DLD1 (cell line): ENCODE data around the gene EHD4.

Experiments
- in situ Hi-C: cut with HindIII; loops from 2 replicates; pipeline ENCODE4 v1.10.0; 2017; ENCODE audit warnings: low sequenced_read_pairs

The EHD4 gene

DNA sequence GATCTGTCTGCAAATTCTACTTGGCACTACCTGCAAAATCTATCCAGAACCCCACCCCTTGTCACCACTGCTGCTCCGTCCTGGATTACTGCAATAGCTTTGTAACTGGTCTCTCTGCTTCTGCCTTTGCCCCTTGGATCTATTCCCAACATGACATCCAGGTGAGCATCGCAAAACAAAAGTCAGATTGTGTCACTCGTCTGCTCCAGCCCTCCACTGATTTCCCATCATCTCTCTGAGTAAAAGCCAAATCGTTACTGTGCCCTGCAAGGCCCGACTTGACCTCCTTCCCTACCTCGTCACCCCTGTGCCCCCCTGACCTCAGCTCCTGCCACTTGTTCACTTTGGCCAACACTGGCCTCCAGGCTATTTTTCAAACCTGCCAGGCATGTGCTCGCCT is 87.9 kb downstream of the EHD4 start:
- in situ Hi-C loops = loop anchor here (25.0 kb wide), 1 partner anchor 97 kb away; no protein-coding TSS in a partner anchor

DNA sequence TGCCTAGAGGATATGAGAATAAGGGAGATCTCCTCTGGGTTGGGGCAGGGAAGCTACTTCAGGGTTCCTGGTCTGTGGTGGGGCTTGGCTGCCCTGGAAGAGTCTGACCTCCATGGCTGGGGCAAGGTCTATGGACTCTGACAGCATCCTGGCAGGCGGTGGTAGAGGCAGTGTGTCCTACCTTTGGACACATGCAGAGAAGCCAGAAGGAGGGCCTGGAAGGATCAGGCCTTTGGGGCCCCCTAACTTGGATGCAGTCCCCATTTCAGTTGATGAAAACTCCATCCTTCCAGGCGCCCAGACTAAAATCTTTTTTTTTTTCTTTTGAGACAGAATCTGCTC is 88.9 kb downstream of the EHD4 start:
- in situ Hi-C loops = loop anchor here (25.0 kb wide), 1 partner anchor 96 kb away; no protein-coding TSS in a partner anchor

DNA sequence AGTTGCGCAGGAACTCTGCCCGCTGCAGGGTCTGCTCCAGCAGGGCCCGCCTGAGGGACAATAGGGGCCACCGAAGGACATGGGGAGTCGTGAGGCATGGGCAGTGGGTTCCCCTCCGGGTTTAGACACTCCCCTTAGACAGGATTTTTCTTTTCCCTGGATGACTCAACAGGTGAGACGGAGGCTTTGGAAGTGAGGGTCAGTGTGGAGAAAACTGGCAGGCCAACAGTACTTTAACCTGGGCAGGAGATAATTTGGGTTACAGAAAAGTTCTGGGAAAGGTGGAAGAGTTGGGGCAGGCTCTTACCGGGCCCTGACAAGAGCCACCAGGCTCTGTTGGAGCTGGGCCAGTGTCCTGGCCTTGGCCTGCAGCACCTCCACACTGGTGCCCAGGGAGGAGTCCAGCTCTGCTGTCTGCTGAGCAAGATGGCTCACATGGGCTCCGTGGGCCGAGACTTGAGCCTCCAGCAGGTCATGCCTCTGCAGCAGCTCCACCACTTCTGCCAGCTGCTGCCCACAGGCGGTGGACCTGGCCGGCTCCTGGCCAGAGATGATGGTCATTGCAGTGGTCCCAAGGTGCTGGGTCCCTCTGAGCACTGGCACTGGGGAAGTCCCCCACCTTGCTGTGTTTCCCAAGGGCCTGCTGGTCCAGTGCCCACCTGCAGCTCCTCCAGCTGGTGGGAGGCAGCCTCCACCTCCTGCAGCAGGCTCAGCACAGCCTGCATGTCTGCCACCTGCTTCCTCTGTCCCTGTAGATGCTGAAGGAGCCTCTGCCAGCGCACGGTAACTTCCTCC is 89.5 kb downstream of the EHD4 start:
- in situ Hi-C loops = loop anchor here (25.0 kb wide), 1 partner anchor 96 kb away; no protein-coding TSS in a partner anchor

DNA sequence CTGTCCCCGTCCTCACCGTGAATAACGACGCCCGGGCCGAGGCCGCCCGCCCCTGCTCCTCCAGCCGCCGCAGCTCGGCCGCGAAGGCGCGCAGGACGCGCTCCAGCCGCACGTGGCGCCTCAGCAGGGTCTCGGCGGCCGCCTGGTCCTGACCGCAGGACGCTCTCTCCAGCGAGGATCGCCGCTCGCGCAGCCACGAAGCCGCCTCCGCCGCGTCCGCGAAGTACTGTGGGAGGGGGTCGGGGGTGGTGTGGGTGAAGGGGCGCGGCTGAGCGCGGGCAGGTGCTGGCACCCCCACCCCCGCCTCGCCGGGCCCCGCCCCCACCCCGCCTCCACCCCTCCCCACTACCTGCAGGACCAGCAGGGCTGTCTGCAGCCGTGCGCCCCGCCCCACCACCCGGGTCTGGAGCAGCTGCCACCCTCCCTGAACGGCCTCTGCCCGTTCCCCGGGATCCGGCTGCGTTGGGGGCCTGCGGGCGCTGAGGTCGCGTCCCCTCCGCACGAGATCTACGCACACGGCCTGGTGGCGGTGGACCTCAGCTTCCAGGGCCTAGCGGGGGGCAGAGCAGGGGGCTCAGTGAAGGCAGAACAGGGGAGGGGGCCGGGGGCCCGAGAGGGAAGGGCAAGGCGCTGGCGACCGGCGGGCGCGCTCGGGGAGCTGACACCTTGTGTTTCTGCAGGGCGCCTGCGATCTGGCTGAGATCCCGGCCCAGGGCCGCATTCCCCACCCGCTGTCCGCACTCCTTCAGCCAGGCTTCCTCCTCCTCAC is 90.3 kb downstream of the EHD4 start:
- in situ Hi-C loops = loop anchor here (25.0 kb wide), 1 partner anchor 95 kb away; no protein-coding TSS in a partner anchor

DNA sequence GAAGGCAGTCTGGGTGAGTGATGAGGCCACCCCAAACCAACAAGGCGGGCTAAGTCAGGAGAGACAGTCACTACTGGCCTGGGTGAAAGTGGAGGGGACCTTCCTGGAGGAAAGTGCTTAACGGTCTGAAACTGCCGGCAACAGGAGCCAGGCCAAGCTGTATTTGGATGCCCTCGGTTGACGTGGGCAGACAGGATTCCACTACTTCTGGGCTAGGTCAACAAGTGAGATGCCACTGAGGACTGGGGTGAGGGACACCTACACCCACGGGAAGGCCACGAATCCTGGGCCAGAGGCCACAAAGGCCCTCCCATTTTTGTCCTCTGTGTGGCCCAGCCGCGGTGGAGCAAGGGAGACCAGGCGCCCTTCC is 90.8 kb downstream of the EHD4 start:
- in situ Hi-C loops = loop anchor here (25.0 kb wide), 1 partner anchor 94 kb away; no protein-coding TSS in a partner anchor

DNA sequence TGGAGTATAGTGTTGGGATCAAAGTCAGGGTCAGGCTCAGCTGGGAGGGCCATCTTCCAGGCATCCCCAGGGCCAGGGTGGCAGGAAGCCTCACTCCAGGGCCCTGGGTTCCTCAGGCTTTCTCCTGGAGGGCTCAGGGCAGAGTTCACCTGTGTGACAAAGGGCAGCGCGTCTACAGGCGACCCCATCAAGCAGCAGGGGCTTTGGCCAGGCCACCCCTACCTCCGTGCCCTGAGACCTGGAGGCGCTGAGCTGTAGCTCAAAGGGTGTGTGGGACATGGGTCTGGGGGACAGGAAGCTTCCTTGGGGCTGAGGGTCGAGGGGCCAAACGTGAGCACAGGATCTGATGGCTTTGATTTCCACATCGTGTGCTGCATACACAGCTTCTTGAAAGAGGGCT is 91.3 kb downstream of the EHD4 start:
- in situ Hi-C loops = loop anchor here (25.0 kb wide), 1 partner anchor 94 kb away; no protein-coding TSS in a partner anchor

DNA sequence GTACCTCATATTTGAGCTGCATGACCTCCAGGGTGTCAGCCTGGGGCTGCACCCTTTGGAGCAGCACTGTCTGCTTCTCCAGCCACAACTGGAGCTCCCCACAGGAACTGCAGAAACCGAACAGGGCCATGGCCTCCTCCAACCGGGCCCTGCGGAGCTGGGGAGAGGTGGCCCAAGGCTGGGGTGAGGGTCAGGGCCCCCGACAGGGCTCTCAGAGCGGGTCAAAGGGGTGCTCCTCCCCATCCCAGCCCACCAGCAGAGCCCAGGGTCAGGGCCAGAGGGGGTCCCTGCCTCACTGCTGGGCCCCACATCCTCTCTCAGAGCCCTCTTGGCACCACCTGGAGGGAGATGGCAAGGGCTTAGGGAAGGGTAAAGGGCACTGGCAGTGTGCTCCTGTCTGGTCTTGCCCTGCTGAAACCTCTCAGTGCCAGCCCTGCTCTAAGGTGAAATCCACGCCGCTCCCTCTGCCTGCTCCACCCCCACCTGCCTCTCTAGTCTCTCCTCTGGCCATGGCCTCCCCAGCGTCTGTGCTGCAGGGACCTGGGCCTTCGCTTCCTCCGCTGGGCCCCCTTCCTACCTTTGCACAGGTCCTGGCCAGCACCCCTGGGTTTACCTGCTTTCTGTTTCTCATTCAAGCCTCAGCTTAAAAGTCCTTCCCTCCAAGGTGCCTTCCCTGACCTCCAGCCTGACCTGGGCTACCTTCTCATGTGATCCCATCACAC is 92.0 kb downstream of the EHD4 start:
- in situ Hi-C loops = loop anchor here (25.0 kb wide), 1 partner anchor 93 kb away; no protein-coding TSS in a partner anchor

DNA sequence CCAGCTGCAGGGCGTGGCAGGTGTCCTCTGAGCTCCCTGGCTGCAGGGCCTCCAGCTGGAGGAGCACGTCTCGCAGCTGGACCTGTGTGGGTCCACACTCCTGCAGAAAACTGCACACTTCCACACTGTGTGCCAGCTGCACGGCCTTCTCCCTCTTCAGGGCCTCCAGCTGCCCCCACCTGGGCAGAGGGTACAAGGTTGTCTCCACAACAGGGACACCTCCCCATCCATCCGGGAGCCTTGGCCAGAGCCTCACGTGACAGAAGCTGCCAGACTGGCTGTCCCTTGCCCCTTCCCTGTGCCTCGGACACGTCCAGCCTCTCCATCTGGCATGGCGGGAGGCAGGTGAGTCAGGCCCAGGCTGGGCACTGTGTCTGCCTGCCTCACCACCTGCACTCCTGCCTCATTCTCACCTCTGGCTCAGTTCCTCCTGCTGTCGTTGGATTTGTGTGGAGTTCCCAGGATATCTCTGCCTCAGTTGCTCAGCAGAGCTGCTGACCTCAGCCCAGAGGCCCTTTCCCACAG is 93.0 kb downstream of the EHD4 start:
- in situ Hi-C loops = loop anchor here (25.0 kb wide), 1 partner anchor 92 kb away; no protein-coding TSS in a partner anchor

DNA sequence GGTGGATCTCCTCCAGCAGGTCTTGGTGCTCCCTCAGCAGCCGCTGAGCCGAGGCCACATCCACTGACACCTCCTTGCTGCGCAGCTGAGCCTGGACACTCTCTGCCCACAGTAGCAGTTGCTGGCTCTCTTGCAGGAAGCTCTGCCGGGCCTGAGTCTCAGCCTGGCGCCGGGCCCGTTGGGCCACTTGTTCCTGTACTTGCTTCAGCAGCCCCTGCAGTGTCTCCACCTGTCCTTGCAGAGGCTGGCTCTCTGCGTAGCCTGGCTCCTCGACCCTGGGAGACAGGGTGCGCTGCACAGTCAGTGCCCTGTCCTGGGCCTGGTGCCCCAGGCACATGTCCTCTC is 94.0 kb downstream of the EHD4 start:
- in situ Hi-C loops = loop anchor here (25.0 kb wide), 1 partner anchor 91 kb away; no protein-coding TSS in a partner anchor

DNA sequence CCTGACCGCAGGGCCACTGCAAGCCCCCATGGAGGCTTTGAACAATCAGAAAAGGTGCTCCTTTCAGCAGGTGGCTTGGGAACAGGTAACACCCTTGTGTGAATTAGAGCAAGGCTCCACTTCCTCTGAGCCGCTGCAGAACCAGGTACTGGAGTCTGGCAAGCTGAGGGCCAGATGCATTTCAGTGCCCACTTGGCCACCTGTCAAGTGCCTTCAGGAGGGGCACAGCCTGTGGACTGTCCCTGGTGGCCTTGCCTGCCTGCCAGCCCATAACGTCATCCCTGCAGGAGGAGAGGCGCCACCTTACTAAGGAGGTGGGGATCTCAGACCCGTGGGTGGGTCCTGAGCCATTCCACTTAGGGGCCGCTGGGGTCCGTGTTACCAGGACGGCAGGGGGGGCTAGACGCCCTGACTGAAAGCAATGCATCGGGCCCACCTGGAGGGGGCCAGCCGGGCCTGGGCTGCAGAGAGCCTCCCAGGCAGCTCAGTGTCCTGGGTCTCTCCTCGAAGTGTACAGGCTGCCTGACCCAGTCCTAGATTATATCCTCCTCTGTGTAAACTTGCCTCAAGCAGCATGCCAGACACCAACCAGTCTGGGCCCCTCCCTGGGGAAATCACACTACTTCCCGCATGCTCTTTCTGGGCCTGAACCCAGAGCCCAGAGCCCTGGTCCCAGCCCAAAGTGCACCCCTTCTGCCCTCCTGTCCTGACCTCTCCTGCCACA is 94.6 kb downstream of the EHD4 start:
- in situ Hi-C loops = loop anchor here (25.0 kb wide), 1 partner anchor 90 kb away; no protein-coding TSS in a partner anchor

DNA sequence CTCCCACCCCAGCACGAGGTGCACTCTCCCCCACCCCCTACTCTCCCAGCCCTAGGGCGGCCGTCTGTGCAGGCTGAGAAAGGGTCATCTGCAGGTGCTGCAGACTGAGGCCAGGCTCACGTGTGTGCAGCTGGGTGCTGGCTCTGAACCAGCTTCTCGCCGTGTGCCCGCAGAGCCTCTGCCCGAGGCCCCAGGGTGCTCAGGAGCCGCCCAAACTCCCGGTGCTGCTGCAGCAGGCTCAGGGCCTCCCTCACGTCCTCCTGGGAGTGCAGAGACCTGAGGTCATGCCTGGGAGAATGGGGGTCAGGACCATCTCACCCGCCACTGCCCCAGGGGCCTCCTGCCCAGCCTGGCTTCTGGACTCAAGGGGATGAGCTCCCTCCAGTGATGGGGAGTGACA is 95.7 kb downstream of the EHD4 start:
- in situ Hi-C loops = loop anchor here (25.0 kb wide), 1 partner anchor 89 kb away; no protein-coding TSS in a partner anchor

DNA sequence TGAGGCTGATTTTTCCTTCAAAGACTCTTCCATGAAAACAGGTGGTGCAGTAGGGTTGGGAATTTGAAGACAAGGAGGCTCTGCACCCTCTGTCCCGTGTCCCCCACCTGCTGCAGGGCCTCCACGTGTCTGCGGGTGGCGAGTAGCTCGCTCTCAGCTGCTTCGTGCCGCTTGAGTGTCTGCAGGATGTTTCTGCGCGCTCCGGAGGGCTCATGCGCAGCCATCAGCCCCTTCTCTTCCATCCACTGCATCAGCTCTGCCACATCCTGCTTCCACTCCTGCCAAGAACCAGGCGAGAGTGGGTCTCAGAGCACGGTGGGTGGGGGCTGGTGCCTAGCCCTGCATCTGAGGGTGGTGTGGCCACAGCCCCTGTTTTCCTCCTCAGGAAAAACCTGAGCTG is 96.3 kb downstream of the EHD4 start:
- in situ Hi-C loops = loop anchor here (25.0 kb wide), 1 partner anchor 89 kb away; no protein-coding TSS in a partner anchor

DNA sequence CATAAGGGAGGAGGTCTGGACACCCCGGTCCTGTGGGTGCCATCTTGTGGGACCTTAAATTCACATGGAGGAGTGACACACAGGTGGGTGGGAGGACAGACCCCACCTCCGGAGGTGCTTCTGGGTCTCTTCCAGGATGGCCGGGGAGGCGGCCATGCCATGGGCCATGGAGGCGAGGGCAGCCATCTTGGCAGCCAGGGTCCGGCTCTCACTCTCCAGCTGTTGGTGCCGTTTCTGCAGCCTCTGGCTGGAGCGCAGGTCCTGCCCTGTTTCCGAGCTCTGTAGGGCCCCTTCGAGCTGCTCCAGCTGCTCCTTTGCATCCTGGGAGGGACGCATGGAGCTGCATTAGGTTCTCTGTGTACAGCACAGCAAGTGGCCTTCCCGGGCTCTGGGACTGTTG is 97.6 kb downstream of the EHD4 start:
- in situ Hi-C loops = loop anchor here (25.0 kb wide), 1 partner anchor 87 kb away; no protein-coding TSS in a partner anchor

DNA sequence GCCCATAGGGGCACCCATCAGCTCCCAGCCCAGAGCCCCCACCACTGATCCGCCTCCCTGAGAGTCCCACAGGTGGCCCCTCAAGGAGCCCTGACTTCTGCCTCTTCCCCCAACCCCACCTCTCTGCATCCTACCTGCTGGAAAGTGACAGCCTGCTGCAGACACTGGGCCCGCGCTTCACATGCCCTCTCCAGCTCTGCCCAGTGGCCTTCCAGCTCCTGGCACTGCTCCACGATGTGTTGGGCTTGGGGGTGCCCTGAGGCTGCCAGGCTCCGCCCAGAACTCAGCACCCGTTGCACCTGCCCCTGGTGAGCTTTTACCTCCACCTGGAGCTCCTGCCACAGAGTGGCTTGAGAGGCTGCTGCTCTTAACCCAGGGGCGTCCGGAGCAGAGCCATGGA is 98.6 kb downstream of the EHD4 start:
- in situ Hi-C loops = no loop called here

DNA sequence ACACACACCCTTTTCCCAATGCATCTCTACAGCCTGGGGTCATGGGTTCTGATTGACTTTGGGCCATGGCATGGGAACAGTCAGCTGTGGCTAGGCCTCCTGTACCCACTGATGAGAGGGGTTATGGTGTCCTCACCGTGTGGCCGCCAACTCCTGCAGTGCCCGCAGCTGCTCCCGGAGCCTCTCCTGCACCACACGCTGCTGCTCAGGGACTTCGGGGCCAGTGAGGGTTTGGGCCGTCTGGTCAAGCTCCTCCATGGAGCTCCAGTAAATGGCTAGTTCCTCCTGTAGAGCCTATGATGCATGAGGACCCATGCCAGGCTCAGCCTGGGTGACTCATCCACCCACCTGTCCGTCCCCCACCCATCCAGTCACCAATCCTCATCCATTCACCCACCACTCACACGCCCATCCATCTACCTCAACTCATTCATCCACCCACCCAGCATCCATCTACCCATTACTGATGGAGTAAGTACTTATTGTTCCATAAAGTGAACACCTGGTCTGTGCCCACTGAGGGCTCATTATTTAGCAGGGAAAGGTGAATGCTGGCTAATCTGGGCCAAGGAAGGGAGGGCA is 100.1 kb downstream of the EHD4 start:
- in situ Hi-C loops = no loop called here

DNA sequence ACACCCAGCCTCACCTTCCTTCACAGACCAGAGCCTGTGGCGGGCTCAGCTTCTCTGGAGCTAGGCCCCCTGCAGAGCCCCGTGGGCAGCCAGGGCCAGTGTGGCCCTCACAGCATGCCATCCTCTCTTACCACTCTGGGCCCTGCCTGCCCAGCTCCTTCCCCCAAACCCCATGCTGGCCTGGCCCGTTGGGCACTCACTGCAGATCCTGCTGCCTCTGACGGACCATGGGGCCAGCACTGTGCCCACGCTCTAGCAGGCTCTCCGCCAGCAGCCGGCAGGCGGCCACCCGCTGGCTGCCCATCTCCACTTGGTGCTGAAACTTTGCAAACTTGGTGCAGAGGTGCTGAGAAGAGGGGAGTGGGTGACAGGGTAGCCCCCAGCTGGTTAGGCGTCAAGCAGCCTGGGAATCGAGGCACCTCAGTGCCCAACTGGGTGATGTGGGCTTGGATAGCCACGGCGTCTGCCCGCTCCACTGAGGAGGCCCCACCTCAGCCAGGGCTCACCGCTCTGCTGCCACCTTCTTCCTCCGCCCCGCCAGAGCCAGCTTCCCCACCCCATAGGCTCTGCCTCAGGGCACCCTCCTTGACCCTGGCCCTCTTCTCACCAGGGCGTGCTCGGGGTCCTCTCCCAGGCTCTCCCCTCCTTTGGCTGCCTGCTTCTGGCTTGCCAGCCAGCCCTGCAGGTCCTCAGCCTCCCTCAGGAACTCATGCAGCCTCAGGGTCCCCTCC is 101.0 kb downstream of the EHD4 start:
- in situ Hi-C loops = no loop called here

DNA sequence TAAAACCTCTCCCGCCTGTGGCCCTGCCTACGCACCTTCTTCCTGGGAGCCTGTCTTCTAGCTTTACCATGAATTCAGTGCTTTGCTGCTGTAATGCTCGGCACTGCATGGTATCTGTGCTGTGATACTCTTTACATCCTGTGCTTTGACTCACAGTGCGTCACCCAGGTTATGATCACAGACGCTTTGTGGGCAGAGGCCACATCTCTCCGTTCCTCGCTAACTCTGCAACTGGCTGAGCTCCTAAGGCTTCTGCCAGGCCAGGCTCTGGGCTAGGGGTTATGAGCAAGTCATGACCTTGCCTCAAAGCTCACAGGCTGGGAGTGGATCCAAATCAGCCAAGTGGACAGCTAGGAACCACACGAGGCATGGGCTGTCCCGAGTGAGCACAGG is 101.7 kb downstream of the EHD4 start:
- in situ Hi-C loops = no loop called here

DNA sequence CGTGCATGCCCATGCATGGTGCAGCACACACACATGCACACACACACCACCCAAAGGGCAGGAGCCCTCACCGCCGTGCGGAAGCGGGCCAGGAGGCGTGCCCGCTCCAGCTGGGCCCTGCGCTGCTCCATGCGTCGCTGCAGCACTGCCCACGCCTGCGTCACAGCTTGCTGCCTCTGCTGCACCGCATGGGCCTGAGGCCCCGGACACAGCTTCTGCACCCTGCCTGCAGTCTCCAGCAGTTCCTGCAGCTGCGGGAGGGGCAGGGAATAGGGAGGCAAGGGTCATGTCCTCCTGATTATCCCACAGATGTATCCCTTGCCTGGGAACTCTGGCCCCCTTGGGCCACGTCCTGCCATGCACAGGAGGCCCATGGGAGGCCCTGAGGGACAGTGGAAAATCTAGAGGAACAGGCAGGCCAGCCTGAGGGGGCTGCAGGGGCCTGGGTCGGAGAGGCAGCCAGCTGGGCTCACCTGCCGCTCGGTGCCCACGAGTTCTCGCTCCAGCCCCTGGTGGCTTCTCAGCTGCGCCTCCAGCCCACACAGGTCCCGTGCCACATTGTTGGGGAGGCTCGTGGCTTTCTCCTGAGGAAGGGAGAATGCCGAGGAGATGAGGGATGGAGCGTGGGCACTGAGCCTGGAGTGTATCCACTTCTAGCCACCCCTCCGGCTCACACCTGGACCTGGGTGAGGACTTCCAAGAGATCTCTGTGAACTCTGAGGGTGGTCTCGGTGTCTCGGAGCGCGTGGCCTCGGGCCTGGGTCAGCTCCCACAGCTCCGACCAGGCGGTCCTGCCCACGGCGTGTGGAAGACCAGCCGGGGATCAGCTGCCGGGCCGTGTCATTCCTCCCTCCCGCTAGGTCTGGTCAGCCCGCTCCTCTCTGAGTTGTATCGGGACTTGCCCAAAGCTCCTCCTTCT is 102.3 kb downstream of the EHD4 start:
- in situ Hi-C loops = no loop called here
